ENCODE data around the gene DCT.

GRCh38 chr13:94415500-94416237 lies 63.8 kb downstream of the DCT start:
- TF ChIP-seq CTCF (conservative IDR thresholded peaks at IDR 0.05 in 1 of 2, IDR thresholded peaks at IDR 0.05 in 1 of 2; ENCODE audit: low read depth in 1 of 2, low read length in 2 of 2) (no peak), EZH2 (IDR thresholded peaks at IDR 0.05; ENCODE audit: low read length, missing control alignments) (no peak)
